K562 (cell line): ENCODE data around the gene GLI1.

Experiments used
- CBX8 ChIP-seq: fragments of 200-600 bp; sonication (generic); IDR thresholded peaks from 2 replicates; pipeline ENCODE4 v1.6.1; 2012; ENCODE audit warnings: borderline replicate concordance, mixed run types, low read depth, mild to moderate bottlenecking, moderate library complexity, mixed read lengths, low read length, control low read depth, inconsistent platforms; ENCODE audit not compliant: poor library complexity, severe bottlenecking; ENCODE audit errors: extremely low read depth
- CHD2 ChIP-seq: IDR thresholded peaks from 2 replicates; pipeline ENCODE4 v1.6.1; 2011; ENCODE audit warnings: low read depth, low read length
- DDX20 ChIP-seq: fragments of 450-650 bp; IDR thresholded peaks from 2 replicates; pipeline ENCODE4 v1.6.1; 2016; ENCODE audit warnings: missing genetic modification characterization, low read depth, mild to moderate bottlenecking, missing compliant biosample characterization, moderate library complexity
- EGR1 ChIP-seq: fragments of 450-650 bp; conservative IDR thresholded peaks from 2 replicates; pipeline ENCODE4 v1.6.1; 2017; ENCODE audit warnings: mild to moderate bottlenecking
- EP300 ChIP-seq: IDR thresholded peaks from 2 replicates; pipeline ENCODE4 v1.6.1; 2012; ENCODE audit warnings: low read length, improper control_type of control experiment
- PHB ChIP-seq: fragments of 250-450 bp; sonication (Bioruptor Pico); IDR thresholded peaks from 2 replicates; pipeline ENCODE4 v1.5.0; 2021
- RHOXF2B ChIP-seq: fragments of 250-450 bp; sonication (Bioruptor Pico); conservative IDR thresholded peaks from 2 replicates; pipeline ENCODE4 v1.5.1; 2021
- ZNF76 ChIP-seq: fragments of 250-450 bp; sonication (Bioruptor Pico); IDR thresholded peaks from 2 replicates; pipeline ENCODE4 v1.4.0; 2020; ENCODE audit warnings: mild to moderate bottlenecking, moderate library complexity, borderline replicate concordance
- TF ChIP-seq, protein P1 (sequence below): sonication (generic); formaldehyde crosslinking; IDR thresholded peaks from 2 replicates; pipeline ENCODE4 v1.9.0; 2022; ENCODE audit warnings: mild to moderate bottlenecking, missing genetic modification reagents
- TF ChIP-seq, protein P2 (sequence below), 2 experiments: fragments of 450-650 bp in 1 of 2; sonication (generic) in 1 of 2; formaldehyde crosslinking; conservative IDR thresholded peaks; 2 replicates each; pipeline versions ENCODE4 v1.4.0 to v1.8.1; 2020 to 2022; ENCODE audit warnings: mild to moderate bottlenecking in 1 of 2, missing genetic modification reagents in 1 of 2
- TF ChIP-seq, protein P3 (sequence below), 3 experiments: IDR thresholded peaks in 2 of 3; conservative IDR thresholded peaks in 1 of 3; 2 replicates each; pipeline ENCODE4 v1.5.1; 2011 to 2012; ENCODE audit warnings: low read length in 3 of 3, mild to moderate bottlenecking in 3 of 3, control low read depth in 2 of 3, improper control_type of control experiment in 1 of 3, inconsistent platforms in 1 of 3, low read depth in 1 of 3, mixed read lengths in 1 of 3, moderate library complexity in 1 of 3; ENCODE audit not compliant: insufficient read depth in 2 of 3
- TF ChIP-seq, protein P4 (sequence below), 2 experiments: fragments of 450-650 bp; formaldehyde crosslinking in 1 of 2; IDR thresholded peaks; 2 replicates each; pipeline versions ENCODE4 v1.4.0 to v1.6.1; 2014 to 2020; ENCODE audit warnings: mild to moderate bottlenecking in 2 of 2, borderline replicate concordance in 1 of 2, low read depth in 1 of 2

DNA sequence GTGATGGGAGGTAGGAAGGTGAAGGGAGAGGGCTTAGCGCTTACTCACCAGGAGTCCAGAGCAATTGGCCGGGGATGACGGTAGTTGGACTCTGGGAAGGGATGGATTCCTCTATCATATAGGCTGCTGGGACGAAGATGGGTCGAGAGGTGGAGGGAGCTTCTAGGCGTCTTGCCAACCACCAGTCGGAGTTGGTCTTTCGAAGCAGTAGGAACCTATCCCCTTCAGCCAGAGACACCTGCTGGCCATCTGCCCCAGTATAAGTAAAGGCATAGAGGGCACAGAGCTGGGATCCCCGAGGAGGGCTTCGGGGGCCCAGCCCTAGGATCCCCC, 19.4 kb downstream of the GLI1 start:
- no peak for TF ChIP-seq PHB
- no peak for TF ChIP-seq EP300
- TF ChIP-seq RHOXF2B (CRISPR knock-in tag), result no peak
- TF ChIP-seq, protein P1, sequence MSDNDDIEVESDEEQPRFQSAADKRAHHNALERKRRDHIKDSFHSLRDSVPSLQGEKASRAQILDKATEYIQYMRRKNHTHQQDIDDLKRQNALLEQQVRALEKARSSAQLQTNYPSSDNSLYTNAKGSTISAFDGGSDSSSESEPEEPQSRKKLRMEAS (CRISPR knock-in tag), result no peak
- TF ChIP-seq CBX8, result no peak
- no peak for TF ChIP-seq EGR1
- TF ChIP-seq CHD2, result no peak
- no peak for TF ChIP-seq DDX20 (tag)
- TF ChIP-seq, protein P2, sequence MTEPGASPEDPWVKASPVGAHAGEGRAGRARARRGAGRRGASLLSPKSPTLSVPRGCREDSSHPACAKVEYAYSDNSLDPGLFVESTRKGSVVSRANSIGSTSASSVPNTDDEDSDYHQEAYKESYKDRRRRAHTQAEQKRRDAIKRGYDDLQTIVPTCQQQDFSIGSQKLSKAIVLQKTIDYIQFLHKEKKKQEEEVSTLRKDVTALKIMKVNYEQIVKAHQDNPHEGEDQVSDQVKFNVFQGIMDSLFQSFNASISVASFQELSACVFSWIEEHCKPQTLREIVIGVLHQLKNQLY (CRISPR knock-in tag; conservative IDR thresholded peaks at IDR 0.05), result no peak
- TF ChIP-seq, protein P3, sequence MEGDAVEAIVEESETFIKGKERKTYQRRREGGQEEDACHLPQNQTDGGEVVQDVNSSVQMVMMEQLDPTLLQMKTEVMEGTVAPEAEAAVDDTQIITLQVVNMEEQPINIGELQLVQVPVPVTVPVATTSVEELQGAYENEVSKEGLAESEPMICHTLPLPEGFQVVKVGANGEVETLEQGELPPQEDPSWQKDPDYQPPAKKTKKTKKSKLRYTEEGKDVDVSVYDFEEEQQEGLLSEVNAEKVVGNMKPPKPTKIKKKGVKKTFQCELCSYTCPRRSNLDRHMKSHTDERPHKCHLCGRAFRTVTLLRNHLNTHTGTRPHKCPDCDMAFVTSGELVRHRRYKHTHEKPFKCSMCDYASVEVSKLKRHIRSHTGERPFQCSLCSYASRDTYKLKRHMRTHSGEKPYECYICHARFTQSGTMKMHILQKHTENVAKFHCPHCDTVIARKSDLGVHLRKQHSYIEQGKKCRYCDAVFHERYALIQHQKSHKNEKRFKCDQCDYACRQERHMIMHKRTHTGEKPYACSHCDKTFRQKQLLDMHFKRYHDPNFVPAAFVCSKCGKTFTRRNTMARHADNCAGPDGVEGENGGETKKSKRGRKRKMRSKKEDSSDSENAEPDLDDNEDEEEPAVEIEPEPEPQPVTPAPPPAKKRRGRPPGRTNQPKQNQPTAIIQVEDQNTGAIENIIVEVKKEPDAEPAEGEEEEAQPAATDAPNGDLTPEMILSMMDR (IDR thresholded peaks at IDR 0.05 in 2 of 3, conservative IDR thresholded peaks at IDR 0.05 in 1 of 3; ENCODE audit: insufficient read depth in 2 of 3, low read depth in 1 of 3, low read length in 3 of 3), result no peak
- no peak for TF ChIP-seq ZNF76
- TF ChIP-seq, protein P4, sequence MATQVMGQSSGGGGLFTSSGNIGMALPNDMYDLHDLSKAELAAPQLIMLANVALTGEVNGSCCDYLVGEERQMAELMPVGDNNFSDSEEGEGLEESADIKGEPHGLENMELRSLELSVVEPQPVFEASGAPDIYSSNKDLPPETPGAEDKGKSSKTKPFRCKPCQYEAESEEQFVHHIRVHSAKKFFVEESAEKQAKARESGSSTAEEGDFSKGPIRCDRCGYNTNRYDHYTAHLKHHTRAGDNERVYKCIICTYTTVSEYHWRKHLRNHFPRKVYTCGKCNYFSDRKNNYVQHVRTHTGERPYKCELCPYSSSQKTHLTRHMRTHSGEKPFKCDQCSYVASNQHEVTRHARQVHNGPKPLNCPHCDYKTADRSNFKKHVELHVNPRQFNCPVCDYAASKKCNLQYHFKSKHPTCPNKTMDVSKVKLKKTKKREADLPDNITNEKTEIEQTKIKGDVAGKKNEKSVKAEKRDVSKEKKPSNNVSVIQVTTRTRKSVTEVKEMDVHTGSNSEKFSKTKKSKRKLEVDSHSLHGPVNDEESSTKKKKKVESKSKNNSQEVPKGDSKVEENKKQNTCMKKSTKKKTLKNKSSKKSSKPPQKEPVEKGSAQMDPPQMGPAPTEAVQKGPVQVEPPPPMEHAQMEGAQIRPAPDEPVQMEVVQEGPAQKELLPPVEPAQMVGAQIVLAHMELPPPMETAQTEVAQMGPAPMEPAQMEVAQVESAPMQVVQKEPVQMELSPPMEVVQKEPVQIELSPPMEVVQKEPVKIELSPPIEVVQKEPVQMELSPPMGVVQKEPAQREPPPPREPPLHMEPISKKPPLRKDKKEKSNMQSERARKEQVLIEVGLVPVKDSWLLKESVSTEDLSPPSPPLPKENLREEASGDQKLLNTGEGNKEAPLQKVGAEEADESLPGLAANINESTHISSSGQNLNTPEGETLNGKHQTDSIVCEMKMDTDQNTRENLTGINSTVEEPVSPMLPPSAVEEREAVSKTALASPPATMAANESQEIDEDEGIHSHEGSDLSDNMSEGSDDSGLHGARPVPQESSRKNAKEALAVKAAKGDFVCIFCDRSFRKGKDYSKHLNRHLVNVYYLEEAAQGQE (IDR thresholded peaks at IDR 0.05; ENCODE audit: borderline replicate concordance), result no peak
- TF ChIP-seq, protein P4 (CRISPR knock-in tag; IDR thresholded peaks at IDR 0.05; ENCODE audit: low read depth), result no peak
